Amygdala (tissue), 56 donors: Measurements from ENCODE around the gene PDP2.

Experiments
- DNase-seq, 56 donors: peaks; one replicate each; lab custom pipeline; 2025; lab: John Stamatoyannopoulos, UW

The PDP2 gene

DNA sequence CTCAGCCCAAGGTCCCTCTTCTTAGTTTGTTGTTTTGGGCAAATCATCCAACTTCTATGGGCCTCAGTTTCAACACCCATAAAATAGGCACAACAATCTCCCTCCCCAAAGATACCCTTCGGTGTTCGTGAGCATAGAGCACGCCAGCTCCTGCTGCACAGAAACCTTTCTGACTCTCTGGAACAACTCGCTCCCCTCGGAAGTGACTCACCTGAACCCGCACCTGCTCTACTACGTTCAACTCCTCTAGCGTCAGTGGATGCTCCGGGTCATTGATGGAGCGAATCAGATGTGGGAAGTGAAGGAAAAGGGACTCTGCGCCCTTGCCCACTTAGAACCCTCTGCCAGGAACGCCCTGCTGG, 53.4 kb downstream of the PDP2 start:
- no peak for DNase-seq

DNA sequence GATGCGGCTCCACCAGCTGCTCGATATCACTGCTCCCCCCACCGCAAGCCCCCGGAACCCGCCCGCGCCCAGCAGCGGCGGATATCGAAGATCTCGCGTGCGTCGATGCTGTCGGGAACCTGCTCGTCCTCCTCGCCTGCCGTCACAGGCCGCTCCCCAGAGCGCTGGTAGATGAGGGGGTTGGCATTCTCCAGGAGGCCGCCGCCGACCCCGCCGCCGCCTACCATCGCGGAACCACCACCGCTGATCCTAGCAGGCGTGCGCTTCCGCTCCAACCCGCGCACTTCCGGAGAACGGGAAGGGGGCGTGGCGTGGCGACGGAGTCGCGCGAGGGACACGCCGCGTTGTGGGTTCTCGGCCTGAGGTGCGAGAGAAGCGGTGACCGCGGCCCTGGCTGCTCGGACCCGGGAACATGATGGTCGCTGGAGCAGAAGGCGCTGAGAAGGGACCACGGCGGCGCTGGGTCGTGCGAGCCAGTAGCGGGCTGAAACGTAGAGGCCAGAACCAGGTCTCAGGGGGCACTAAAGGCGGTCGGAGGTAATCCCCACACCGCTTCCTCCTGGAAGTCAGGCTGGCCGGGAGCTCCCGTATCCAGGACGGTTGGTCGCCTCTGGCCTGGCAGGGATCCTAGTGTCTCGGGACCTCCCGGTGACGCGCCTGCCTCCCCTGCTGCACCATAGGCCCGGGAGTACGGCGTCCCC, 54.0 kb downstream of the PDP2 start, which contains the start of gene CIAO2B:
Gene CIAO2B (minus strand): TSS at position 265 of the 701 bp plus-strand sequence. CDS start 38 bp downstream, at position 227.
- peak in 53 of 56 donors; percentile 31 to 91 (median 78) for DNase-seq

DNA sequence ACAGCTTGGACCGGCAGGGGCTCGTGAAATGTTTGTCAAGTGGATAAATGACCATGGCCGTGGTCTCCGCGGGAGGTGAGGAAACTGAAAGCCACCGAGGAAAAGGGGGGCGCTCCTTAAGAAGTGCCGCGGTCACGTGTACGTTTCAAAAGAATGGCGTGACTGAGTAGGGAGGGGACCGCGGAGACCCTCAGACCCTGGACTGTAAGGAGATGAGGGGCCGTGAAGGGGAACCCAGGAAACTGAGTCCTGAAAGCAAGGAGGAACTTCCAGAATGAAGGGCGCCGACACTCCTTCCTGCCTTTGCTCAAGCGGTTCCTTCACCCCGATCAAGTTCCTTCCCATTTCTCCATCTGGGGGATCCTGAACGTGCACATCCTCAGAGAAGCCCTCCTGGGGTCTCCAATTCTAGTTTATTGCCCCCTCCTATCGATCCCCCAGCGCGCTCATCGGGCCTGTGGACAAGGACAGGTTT, 54.6 kb downstream of the PDP2 start:
- DNase-seq, result peak in 2 of 56 donors; percentile 29 to 31

DNA sequence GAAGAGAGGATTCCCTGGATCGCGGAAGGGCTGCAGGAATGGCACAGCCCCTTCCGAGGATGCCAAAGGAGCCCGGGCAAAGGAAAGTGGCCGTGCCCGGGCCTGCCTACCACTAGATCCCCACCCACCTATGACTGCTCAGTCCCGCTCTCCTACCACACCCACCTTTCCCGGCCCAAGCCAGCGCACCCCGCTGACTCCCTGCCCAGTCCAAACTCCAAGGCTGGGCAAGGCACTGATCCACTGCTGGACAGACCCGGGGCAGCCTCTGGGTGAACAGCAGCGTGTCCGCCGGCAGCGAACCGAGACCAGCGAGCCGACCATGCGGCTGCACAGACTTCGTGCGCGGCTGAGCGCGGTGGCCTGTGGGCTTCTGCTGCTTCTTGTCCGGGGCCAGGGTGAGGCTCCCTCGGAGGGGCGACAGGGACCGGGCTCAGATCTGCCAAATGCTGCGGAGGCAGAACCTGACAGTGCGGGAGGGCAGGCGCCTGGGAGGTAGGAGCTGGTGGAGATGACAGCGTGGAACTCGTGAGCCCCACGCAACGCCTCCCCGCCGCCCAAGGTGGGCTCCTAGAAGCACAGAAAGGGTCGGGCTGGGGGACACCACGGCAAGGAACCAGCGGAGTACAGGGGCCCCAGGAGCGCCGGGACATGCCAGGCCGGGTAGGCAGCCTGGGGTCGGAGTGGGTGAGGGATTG, 55.1 kb downstream of the PDP2 start, which contains the start of gene CES2:
Gene CES2 (plus strand): TSS at position 203 of the 698 bp plus-strand sequence. CDS start 120 bp downstream, at position 323.
- peak in 7 of 56 donors; percentile 8 to 36 (median 18) for DNase-seq

DNA sequence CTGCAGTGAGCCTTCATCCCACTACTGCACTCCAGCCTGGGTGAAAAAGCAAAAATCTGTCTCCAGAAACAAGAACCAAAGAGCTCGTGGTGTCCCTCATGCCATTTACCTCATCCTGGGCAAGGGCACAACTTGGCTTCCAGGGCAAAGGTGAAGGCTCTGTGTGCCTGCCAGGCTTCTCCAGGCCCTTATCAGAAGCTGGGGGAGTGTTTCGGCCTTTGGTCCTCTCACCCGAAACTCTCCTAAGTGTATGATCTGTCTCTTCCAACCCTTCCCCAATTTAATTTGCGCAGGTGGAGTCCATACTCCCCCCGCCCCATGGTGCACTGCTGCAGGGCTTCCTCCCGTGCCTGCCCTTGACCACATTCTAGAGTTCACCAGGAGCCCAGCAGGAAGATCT, 56.1 kb downstream of the PDP2 start:
- no peak for DNase-seq

DNA sequence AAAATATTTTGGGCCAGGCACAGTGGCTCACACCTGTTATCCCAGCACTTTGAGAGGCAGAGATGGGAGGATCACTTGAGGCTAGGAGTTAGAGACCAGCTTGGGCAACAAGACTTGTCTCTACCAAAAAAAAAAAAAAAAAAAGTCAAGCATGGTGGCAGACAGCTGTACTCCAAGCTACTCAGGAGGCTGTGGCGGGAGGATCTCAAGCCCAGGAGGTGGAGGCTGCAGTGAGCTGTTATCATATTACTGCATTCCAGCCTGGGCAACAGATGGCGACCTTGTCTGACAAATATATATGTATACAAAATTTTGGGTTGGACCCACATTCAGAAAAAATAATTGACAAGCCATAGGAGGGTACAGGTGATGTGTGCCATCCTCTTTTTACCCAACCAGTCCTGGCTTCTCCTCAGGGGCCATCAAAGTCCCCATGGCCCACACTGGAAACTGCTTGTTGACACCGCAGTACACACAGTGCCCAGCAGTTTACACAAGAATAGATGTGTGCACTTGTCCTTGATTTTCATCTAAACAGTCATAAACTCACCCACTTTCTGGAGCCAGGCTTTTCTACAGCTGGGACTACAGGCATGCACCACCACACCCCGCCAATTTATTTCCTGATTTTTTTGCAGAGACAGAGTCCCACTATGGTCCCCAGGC, 56.7 kb downstream of the PDP2 start:
- DNase-seq, result no peak

DNA sequence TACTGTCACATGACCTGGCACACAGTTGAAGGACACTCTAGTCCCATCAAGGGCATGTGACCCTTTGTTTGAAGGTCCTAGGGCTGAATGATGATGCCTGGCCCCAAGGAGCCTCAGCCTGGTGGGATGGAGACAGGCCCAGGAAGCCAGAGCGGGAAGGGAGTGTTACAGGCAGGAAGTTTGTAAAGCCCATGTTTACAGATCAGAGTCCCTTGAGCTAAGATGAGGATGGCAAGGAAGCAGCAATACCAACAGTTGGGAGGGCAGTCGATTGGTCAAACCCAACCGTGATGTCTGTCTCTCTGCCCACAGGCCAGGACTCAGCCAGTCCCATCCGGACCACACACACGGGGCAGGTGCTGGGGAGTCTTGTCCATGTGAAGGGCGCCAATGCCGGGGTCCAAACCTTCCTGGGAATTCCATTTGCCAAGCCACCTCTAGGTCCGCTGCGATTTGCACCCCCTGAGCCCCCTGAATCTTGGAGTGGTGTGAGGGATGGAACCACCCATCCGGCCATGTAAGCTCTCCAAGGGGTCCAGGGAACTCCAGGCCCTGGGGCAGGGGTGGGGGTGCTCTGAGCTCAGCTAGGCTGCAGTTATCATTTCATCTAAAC, 57.5 kb downstream of the PDP2 start:
- DNase-seq, result no peak

DNA sequence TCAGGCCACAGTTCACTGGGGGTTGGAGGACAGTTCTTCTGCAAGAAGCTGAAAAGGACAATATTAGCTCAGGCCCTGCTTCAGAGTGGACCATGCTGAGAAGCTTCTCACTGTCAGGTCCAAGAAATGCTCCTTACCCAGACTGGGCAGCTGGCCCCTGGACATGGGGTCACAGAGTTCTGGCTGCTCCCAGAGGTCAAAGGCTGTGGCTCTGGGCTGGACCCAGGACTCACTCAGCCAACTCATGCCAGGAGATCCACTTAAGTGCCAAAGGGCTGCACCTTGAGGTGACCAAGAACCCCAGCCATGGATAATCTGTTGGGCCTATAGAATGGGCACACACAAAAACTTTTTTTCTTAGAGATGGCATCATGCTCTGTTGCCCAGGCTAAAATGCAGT, 59.1 kb downstream of the PDP2 start:
- DNase-seq, result no peak

DNA sequence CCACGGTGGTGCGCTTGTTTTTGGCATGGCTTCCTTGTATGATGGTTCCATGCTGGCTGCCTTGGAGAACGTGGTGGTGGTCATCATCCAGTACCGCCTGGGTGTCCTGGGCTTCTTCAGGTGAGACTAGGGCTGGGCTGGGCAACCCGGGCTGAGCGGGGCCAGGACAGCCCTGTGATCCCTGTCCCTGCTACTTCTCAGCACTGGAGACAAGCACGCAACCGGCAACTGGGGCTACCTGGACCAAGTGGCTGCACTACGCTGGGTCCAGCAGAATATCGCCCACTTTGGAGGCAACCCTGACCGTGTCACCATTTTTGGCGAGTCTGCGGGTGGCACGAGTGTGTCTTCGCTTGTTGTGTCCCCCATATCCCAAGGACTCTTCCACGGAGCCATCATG, 59.9 kb downstream of the PDP2 start:
- no peak for DNase-seq
